HG02588 (cell line): Measurements from ENCODE around the gene BMAL1.
A peak's percentile ranks its signal among the peaks of the same experiment; 100 is the strongest.

Experiments
- ATAC-seq: cut with Tn5 transposase; IDR thresholded peaks from one replicate; pipeline ENCODE4 v1.9.1; 2021; ENCODE audit warnings: mild to moderate bottlenecking, moderate library complexity; ENCODE audit not compliant: unreplicated experiment

The BMAL1 gene

GRCh38 chr11:13260963-13261588 is 16.5 kb upstream of the BMAL1 start:
- ATAC-seq, result no peak

- no peak for ATAC-seq
These were observed 16.0 kb upstream of the BMAL1 start for GRCh38 chr11:13261591-13262061.

- no peak for ATAC-seq
These were observed 15.5 kb upstream of the BMAL1 start for GRCh38 chr11:13262096-13262495.

- no peak for ATAC-seq
These were observed 8.8 kb upstream of the BMAL1 start for GRCh38 chr11:13268791-13269190.

- no peak for ATAC-seq
These were observed 7.8 kb upstream of the BMAL1 start for GRCh38 chr11:13269775-13270174.

- ATAC-seq, result no peak
These were observed 6.4 kb upstream of the BMAL1 start for GRCh38 chr11:13271060-13271693.

- no peak for ATAC-seq
These were observed 1.1 kb upstream of the BMAL1 start for GRCh38 chr11:13276454-13276831.

- peak; percentile 89 for ATAC-seq
These were observed 490 bp upstream of the BMAL1 start for GRCh38 chr11:13276832-13277767.

GRCh38 chr11:13278609-13279486 is 1.3 kb downstream of the BMAL1 start:
- no peak for ATAC-seq

- ATAC-seq, result no peak
These were observed 1.9 kb downstream of the BMAL1 start for GRCh38 chr11:13279487-13279834.

- no peak for ATAC-seq
These were observed 2.6 kb downstream of the BMAL1 start for GRCh38 chr11:13280092-13280722.

GRCh38 chr11:13280777-13281176 is 3.2 kb downstream of the BMAL1 start:
- no peak for ATAC-seq

- ATAC-seq, result no peak
These were observed 6.0 kb downstream of the BMAL1 start for GRCh38 chr11:13283636-13284035.

GRCh38 chr11:13284776-13285588 is 7.4 kb downstream of the BMAL1 start:
- no peak for ATAC-seq

- no peak for ATAC-seq
These were observed 8.8 kb downstream of the BMAL1 start for GRCh38 chr11:13286279-13286821.

- ATAC-seq, result no peak
These were observed 9.4 kb downstream of the BMAL1 start for GRCh38 chr11:13287036-13287435.

- no peak for ATAC-seq
These were observed 10.1 kb downstream of the BMAL1 start for GRCh38 chr11:13287681-13288080.

- ATAC-seq, result no peak
These were observed 10.9 kb downstream of the BMAL1 start for GRCh38 chr11:13288375-13289029.

GRCh38 chr11:13289081-13289480 is 11.5 kb downstream of the BMAL1 start:
- ATAC-seq, result no peak
